ENCODE measurements around the gene DYRK1B. TPM values are rescaled to one million over a fixed set of nuclear protein-coding genes. Genes with fewer than 3 reads are reported as not detected.
"Not testable (repeated sequence)": the region's sequence is repeated elsewhere in the genome, so short reads cannot be mapped to it uniquely, and the experiment has no call there.

The DYRK1B gene
- total RNA-seq, 1 experiment from 2014 or later: 13.1 TPM

DNA sequence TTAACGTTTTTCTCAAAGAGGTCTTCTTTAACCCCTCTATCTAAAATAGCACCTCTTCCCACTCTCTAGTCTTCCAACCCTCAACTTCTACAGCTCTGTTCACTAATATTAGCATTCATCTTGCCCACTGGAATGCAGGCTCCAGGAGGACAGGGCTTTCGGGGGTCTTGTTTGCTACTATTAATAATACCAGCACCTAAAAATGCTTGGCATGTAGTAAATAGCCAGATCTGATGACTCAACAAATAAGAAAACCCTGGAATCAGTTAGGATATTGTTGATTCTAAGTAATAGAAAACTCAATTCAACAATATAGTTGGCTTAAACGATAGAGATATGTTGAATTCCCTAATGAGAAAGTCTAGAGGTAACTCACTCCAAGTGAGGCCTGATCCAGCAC lies 14.2 kb downstream of the DYRK1B start:
- in situ Hi-C loops (cut with HindIII; ENCODE audit: low pct_unique_long_range_greater_than_20kb, low sequenced_read_pairs): no loop called here
- no peak for DNase-seq (ENCODE audit: low read depth)

DNA sequence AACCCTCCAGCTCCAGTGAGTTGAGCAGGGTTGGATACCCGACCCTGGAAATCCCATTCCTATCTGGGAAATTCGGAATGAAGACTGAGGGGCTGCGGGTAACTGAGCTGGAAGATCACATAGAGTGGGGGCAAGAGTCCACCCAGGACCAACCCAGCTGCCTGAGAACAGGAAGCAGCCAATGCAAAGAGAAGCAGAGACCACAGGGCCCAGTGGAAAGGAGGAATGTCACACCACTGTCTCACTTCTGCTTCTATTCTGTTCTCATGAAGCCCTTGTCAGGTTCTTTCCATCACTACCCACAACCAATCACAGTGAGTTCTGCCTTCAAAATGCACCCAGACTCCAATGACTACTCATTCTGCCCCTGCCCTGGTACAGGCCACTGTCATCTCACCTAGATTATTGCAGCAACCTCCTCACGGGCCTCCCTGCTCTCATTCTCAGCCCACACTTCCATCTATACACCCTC lies 15.3 kb downstream of the DYRK1B start:
- in situ Hi-C loops (cut with HindIII; ENCODE audit: low pct_unique_long_range_greater_than_20kb, low sequenced_read_pairs): no loop called here
- no peak for DNase-seq (ENCODE audit: low read depth)

DNA sequence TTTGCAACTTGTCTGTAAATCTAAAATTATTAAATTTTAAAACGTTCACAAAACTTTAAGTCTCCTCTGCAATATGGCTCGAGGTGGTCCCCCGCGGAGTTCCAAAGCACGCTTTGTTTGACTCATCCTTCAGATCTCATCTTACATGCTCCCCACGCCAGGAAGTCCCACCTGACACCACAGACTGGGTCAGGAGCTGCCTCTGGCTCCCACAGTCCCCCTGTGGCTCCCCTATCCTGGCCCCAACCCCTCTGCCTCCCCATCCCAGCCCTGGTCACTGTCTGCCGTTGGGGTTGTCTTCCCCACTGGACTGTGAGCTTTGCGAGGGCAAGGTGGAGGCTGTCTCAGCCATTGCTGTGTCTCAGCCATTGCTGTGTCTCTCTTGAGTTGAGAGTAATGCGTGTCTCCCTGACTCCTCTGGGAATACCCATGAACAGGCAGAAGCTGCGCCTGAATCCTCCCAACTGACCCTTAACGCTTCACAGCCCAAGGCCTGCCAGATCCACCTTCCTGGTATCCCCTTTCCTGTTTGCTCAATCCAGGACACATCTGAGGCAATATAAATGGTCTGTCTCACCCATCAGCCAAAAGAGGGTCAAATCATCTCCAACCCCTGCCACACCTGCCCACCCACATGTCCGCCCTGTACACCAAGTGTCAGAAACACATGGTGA lies 15.9 kb downstream of the DYRK1B start:
- DNase-seq (ENCODE audit: low read depth): no peak
- in situ Hi-C loops (cut with HindIII; ENCODE audit: low pct_unique_long_range_greater_than_20kb, low sequenced_read_pairs): no loop called here

GRCh38 chr19:39816287-39817048 lies 17.5 kb downstream of the DYRK1B start:
- no peak for DNase-seq (ENCODE audit: low read depth)
- in situ Hi-C loops (cut with HindIII; ENCODE audit: low pct_unique_long_range_greater_than_20kb, low sequenced_read_pairs): no loop called here

GRCh38 chr19:39814595-39814994 lies 19.4 kb downstream of the DYRK1B start:
- no peak for DNase-seq (ENCODE audit: low read depth)
- in situ Hi-C loops (cut with HindIII; ENCODE audit: low pct_unique_long_range_greater_than_20kb, low sequenced_read_pairs): no loop called here

DNA sequence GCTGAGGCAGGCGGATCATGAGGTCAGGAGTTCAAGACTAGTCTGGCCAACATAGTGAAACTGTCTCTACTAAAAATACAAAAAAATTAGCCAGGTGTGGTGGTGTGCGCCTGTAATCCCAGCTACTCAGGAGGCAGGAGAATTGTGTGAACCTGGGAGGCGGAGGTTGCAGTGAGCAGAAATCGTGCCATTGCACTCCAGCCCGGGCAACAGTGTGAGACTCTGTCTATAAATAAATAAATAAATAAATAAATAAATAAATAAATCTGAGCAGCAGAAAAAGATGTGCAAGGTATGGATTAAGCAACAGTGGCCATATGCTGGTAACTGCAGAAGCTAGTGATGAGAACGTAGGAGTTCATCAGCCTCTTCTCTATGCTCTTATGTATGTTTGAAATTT lies 19.9 kb downstream of the DYRK1B start:
- DNase-seq (ENCODE audit: low read depth); in situ Hi-C loops (cut with HindIII; ENCODE audit: low pct_unique_long_range_greater_than_20kb, low sequenced_read_pairs): not testable (repeated sequence)

DNA sequence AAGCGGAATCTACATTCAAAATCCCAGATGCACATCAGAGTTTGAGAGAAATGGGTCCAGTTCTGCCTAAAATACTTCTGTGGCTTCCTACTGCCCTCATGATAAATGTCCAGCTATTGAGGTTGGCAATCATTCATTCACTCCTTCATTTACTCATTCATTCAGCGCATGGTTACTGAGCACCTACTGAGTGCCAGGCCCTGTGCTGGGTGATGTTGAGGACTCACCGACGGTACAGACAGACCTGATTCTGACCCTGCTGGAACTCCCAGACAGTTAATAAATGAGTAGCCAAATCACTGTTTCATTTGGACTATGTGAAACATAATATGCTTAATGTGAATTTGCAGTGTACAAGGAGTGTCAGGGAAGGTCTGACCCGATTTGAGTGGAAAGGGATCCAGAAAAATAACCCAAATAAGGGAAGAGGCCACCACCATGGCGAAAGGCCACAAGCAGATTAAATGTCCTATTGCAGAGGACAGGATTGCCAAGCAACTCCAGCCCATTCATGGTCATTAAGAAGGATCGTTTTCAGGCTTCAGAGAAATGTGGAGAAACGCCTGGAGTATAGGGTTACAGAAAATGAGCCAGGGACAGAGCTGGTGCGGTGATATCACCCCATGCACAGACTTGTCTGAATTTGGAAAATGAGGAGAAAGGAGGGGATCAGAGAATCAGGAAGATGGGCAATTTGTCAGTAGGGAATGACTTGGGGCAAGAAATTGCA lies 20.5 kb downstream of the DYRK1B start:
- in situ Hi-C loops (cut with HindIII; ENCODE audit: low pct_unique_long_range_greater_than_20kb, low sequenced_read_pairs): no loop called here
- DNase-seq (ENCODE audit: low read depth): no peak

DNA sequence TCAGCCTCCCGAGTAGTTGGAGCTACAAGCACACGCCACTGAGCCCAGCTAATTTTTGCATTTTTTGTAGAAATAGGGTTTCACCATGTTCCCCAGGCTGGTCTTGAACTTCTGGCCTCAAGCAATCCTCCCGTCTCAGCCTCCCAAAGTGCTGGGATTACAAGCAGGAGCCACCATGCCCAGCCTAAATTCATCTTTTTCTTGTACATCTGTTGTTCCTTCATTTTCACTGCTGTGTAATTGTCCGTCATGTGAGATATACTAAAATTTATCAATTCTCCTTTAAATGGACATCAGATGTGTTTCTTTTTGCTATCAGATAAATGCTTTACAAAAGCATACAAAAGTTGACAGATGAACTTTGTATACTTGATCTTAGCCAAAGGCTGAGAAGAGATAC lies 22.9 kb downstream of the DYRK1B start:
- DNase-seq (ENCODE audit: low read depth): no peak
- in situ Hi-C loops (cut with HindIII; ENCODE audit: low pct_unique_long_range_greater_than_20kb, low sequenced_read_pairs): no loop called here

DNA sequence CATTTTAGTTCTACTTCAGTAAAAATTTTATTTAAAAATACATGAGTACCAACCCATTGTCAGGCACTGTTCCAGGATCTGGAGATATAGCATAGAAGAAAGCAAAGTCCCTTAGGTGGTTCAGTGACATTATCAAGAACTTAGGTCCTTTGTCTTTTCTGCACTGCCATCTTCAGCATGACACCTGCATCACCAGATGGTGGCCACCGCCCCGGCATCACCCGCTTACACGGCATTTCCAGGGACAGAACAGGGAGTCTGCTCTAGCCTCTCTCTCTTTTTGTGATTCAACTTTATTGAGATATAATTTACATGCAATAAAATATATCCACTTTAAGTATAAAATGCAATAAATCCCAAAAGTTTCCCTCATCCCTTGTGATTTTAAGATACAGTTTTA lies 23.5 kb downstream of the DYRK1B start:
- no peak for DNase-seq (ENCODE audit: low read depth)
- in situ Hi-C loops (cut with HindIII; ENCODE audit: low pct_unique_long_range_greater_than_20kb, low sequenced_read_pairs): no loop called here

GRCh38 chr19:39809368-39809767 lies 24.6 kb downstream of the DYRK1B start:
- in situ Hi-C loops (cut with HindIII; ENCODE audit: low pct_unique_long_range_greater_than_20kb, low sequenced_read_pairs): no loop called here
- DNase-seq (ENCODE audit: low read depth): no peak

GRCh38 chr19:39808688-39809087 lies 25.3 kb downstream of the DYRK1B start:
- DNase-seq (ENCODE audit: low read depth); in situ Hi-C loops (cut with HindIII; ENCODE audit: low pct_unique_long_range_greater_than_20kb, low sequenced_read_pairs): not testable (repeated sequence)

- in situ Hi-C loops (cut with HindIII; ENCODE audit: low pct_unique_long_range_greater_than_20kb, low sequenced_read_pairs): no loop called here
- DNase-seq (ENCODE audit: low read depth): no peak
These were observed 26.1 kb downstream of the DYRK1B start for GRCh38 chr19:39807846-39808364.

GRCh38 chr19:39805104-39805503 lies 28.9 kb downstream of the DYRK1B start:
- no peak for DNase-seq (ENCODE audit: low read depth)
- in situ Hi-C loops (cut with HindIII; ENCODE audit: low pct_unique_long_range_greater_than_20kb, low sequenced_read_pairs): no loop called here

- DNase-seq (ENCODE audit: low read depth): no peak
- in situ Hi-C loops (cut with HindIII; ENCODE audit: low pct_unique_long_range_greater_than_20kb, low sequenced_read_pairs): no loop called here
These were observed 31.0 kb downstream of the DYRK1B start for GRCh38 chr19:39802958-39803357.

GRCh38 chr19:39797083-39797482 lies 36.9 kb downstream of the DYRK1B start:
- no peak for DNase-seq (ENCODE audit: low read depth)
- in situ Hi-C loops (cut with HindIII; ENCODE audit: low pct_unique_long_range_greater_than_20kb, low sequenced_read_pairs): no loop called here

GRCh38 chr19:39796000-39796498 lies 37.9 kb downstream of the DYRK1B start:
- in situ Hi-C loops (cut with HindIII; ENCODE audit: low pct_unique_long_range_greater_than_20kb, low sequenced_read_pairs): no loop called here
- no peak for DNase-seq (ENCODE audit: low read depth)

GRCh38 chr19:39795001-39795400 lies 39.0 kb downstream of the DYRK1B start:
- in situ Hi-C loops (cut with HindIII; ENCODE audit: low pct_unique_long_range_greater_than_20kb, low sequenced_read_pairs): no loop called here
- no peak for DNase-seq (ENCODE audit: low read depth)

DNA sequence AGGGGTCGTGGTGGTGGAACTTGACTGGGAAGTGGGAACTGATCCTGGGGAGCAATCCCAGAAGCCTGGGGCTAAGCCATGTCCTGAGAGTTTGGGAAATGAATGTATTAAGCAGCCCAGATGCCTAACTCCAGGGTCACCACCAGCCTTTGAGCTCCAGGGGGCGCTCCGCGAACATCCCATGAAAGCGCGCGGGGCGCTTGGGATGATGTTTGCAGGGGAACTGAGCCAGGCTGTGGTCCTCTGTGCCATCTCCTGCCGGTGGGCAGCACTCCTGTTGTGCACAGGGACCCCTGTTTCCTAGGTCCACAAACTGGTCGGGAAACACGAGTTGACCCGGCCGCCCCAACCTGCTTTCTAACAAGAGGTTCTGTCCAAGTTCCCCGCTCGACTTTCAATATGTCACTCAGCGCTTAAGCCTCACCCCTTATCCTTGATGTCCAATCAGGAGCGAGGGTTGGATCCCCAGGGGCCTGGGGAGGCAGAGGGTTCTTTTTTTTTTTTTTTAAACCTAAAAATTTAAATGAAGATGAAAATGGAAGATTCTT lies 40.9 kb downstream of the DYRK1B start:
- in situ Hi-C loops (cut with HindIII; ENCODE audit: low pct_unique_long_range_greater_than_20kb, low sequenced_read_pairs): no loop called here
- peak; percentile 67 for DNase-seq (ENCODE audit: low read depth)
